Karpas-422 (cell line): Measurements from ENCODE around the gene ISOC1. TPM values are rescaled to one million over a fixed set of nuclear protein-coding genes. Genes with fewer than 3 reads are reported as not detected.

Source experiments
- DNase-seq: peaks from one replicate; pipeline ENCODE4 v3.0.0-alpha.2; 2015
- H2AFZ ChIP-seq: fragments of 200-600 bp; sonication (generic); 2 replicates; pipeline ENCODE4 v1.6.1; 2014; ENCODE audit warnings: antibody characterized with exemption, low read length, mixed read lengths
- H3K27ac ChIP-seq: fragments of 200-600 bp; sonication (generic); 2 replicates; pipeline ENCODE4 v1.5.1; 2014; ENCODE audit warnings: mild to moderate bottlenecking, low read length, moderate library complexity
- H3K27me3 ChIP-seq: fragments of 200-600 bp; sonication (generic); 2 replicates; pipeline ENCODE4 v1.6.1; 2014; ENCODE audit warnings: low read length, mixed read lengths
- H3K36me3 ChIP-seq: fragments of 200-600 bp; sonication (generic); 2 replicates; pipeline ENCODE4 v1.6.1; 2014; ENCODE audit warnings: low read length, mixed read lengths; ENCODE audit not compliant: insufficient read depth
- H3K4me1 ChIP-seq: fragments of 200-600 bp; sonication (generic); 2 replicates; pipeline ENCODE4 v1.6.1; 2014; ENCODE audit warnings: mild to moderate bottlenecking, low read length, mixed read lengths
- H3K4me2 ChIP-seq: fragments of 200-600 bp; sonication (generic); 2 replicates; pipeline ENCODE4 v1.6.1; 2014; ENCODE audit warnings: low read length, low read depth, mild to moderate bottlenecking; ENCODE audit not compliant: poor library complexity, severe bottlenecking
- H3K4me3 ChIP-seq: fragments of 200-600 bp; sonication (generic); 2 replicates; pipeline ENCODE4 v1.5.1; 2014; ENCODE audit warnings: mild to moderate bottlenecking, antibody characterized with exemption, low read length, mixed read lengths
- H3K79me2 ChIP-seq: fragments of 200-600 bp; sonication (generic); 2 replicates; pipeline ENCODE4 v1.6.1; 2014; ENCODE audit warnings: mild to moderate bottlenecking, low read length, mixed read lengths
- H3K9ac ChIP-seq: fragments of 200-600 bp; sonication (generic); 2 replicates; pipeline ENCODE4 v1.6.0; 2014; ENCODE audit warnings: low read length
- H3K9me2 ChIP-seq: fragments of 200-600 bp; sonication (generic), shearing (Covaris generic); replicated peaks from 2 replicates; pipeline ENCODE4 v1.6.0; 2014; ENCODE audit warnings: mild to moderate bottlenecking, low read length, moderate library complexity; ENCODE audit not compliant: insufficient read depth
- H3K9me3 ChIP-seq: fragments of 300-700, 200-600 bp; sonication (generic); 2 replicates; pipeline ENCODE4 v1.6.1; 2014; ENCODE audit warnings: low read length, mixed read lengths
- H4K20me1 ChIP-seq: fragments of 200-600 bp; sonication (generic); 2 replicates; pipeline ENCODE4 v1.6.1; 2014; ENCODE audit warnings: mild to moderate bottlenecking, antibody characterized with exemption, low read length, low read depth; ENCODE audit not compliant: insufficient read depth
- total RNA-seq: library from RNA; depleted of rRNA; stranded (reverse); fragments of >200 nt; shearing (Covaris generic); gene quantifications from 2 replicates; pipeline ENCODE4 v1.2.3, GENCODE V29; 2014; ENCODE audit warnings: low replicate concordance

Gene ISOC1
- total RNA-seq, 1 experiment from 2014 or later: 20.3 TPM

DNA sequence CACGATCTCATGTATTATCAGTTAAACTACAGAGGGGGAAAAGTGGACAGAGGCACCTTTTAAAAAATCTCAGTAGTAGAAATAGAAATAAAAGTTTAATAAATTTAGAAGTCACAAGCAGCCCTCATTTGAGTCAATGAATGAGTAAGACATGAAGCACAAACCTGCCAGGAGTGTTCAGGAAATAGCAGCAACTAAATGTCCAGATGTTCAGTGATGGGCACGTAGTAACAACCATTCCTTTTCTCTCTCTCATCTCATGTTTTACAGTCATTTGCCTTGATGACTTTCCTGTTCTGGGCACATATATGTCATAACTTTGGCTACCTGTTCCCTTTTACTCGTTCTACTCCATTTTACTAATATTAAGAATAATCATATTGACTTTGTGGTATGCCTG lies 17.7 kb downstream of the ISOC1 start:
- no peaks in the 10 kb centered on the region for H3K36me3 ChIP-seq
- H3K27ac ChIP-seq: no peak overlapping the region
- no peak overlapping the region for H3K4me3 ChIP-seq
- H3K9me2 ChIP-seq: no peaks in the 10 kb centered on the region
- no peak for DNase-seq
- no peaks in the 10 kb centered on the region for H3K4me1 ChIP-seq
- H3K4me2 ChIP-seq: no peak overlapping the region
- no peak overlapping the region for H3K9ac ChIP-seq
- H3K9me3 ChIP-seq: no peaks in the 10 kb centered on the region
- H2AFZ ChIP-seq: no peak overlapping the region
- H3K79me2 ChIP-seq: no peaks in the 10 kb centered on the region
- H4K20me1 ChIP-seq: no peaks in the 10 kb centered on the region
- no peaks in the 10 kb centered on the region for H3K27me3 ChIP-seq

DNA sequence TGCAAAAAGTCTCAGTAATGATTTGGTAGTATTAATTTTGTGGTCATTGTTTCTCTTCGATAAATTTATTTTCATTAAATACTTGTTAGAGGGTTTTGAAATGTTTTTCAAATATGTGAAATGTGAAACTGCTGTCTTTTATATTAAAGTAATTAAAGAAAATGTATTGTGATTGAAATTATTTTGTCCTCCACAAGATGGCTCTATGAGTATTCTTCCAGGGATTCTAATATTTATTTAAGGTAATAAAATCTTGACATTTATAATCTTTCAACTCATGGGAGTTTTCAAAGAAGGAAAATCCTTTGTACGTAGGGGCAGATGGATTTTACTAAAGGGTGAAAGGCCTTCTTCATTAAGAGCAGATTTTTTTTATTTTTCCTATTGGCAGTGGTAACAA lies 19.3 kb downstream of the ISOC1 start:
- no peaks in the 10 kb centered on the region for H3K79me2 ChIP-seq
- no peak overlapping the region for H3K4me3 ChIP-seq
- H2AFZ ChIP-seq: no peak overlapping the region
- H3K9me2 ChIP-seq: no peaks in the 10 kb centered on the region
- DNase-seq: no peak
- no peaks in the 10 kb centered on the region for H3K9me3 ChIP-seq
- no peaks in the 10 kb centered on the region for H3K4me1 ChIP-seq
- no peaks in the 10 kb centered on the region for H3K36me3 ChIP-seq
- H3K9ac ChIP-seq: no peak overlapping the region
- H4K20me1 ChIP-seq: no peaks in the 10 kb centered on the region
- H3K27me3 ChIP-seq: no peaks in the 10 kb centered on the region
- H3K4me2 ChIP-seq: no peak overlapping the region
- H3K27ac ChIP-seq: no peak overlapping the region

DNA sequence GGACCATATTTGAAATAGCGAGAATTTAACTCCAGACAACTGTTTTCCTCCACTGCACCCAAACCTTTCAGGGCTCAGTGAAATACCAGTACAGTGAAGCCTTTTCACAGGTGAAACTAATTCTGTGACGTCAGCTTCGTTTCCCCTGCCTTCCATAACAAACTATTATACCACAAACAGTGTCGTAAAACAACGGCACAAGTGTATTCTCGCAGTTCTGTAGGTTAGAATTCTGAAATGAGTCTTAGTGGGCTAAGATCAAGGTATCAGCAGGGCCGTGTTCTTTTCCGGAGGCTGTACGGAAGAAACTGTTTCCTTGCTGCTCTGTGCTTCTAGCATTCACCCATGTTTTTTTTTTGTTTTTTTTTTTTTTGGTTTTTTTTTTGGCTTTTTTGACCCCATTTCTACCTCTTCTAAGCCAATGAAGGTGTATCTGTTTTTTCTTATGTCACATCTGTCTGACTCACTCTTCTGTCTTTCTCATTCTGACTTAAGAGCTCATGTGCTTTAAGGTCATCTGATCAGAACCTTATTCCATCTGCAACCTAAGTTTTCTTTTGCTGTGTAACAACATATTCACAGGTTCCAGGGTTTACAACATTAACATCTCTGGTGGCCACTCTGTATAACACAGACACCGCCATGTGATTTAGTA lies 20.1 kb downstream of the ISOC1 start:
- H3K9me3 ChIP-seq: no peaks in the 10 kb centered on the region
- no peak overlapping the region for H3K9ac ChIP-seq
- H3K4me2 ChIP-seq: no peak overlapping the region
- no peaks in the 10 kb centered on the region for H3K36me3 ChIP-seq
- no peaks in the 10 kb centered on the region for H3K9me2 ChIP-seq
- H3K4me1 ChIP-seq: no peaks in the 10 kb centered on the region
- H3K27ac ChIP-seq: no peak overlapping the region
- DNase-seq: no peak
- H3K27me3 ChIP-seq: no peaks in the 10 kb centered on the region
- no peak overlapping the region for H3K4me3 ChIP-seq
- no peaks in the 10 kb centered on the region for H3K79me2 ChIP-seq
- no peak overlapping the region for H2AFZ ChIP-seq
- H4K20me1 ChIP-seq: no peaks in the 10 kb centered on the region

DNA sequence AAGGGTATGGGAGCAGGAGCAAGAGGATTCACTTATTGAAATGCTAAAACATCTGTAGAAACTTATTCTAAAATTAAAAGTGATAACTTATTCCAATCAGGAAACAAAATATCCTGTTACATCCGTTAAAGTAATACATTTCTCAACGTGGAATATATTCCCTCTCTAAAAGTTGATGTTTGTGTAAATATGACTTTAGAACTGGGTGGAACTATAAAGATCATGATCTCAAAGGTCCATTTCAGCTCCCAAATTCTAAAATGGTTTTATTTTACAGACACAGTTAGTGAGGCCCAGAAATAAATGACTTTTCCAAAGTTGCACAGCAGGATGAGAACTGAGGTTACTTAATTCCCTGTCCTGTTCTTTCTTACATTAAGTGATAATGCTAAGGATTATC lies 21.1 kb downstream of the ISOC1 start:
- Histone ChIP-seq H3K9me2 (no peaks in the 10 kb centered on the region), H3K27ac (no peak overlapping the region), H3K4me3 (no peak overlapping the region), H3K9me3 (no peaks in the 10 kb centered on the region), H3K9ac (no peak overlapping the region), H2AFZ (no peak overlapping the region), H3K4me1 (0 out of 2 replicates have a peak, but pooled peaks cover 3% of the 10 kb centered on the region), H3K79me2 (no peaks in the 10 kb centered on the region), H3K4me2 (no peak overlapping the region), H3K27me3 (no peaks in the 10 kb centered on the region), H3K36me3 (no peaks in the 10 kb centered on the region), H4K20me1 (no peaks in the 10 kb centered on the region)
- DNase-seq: no peak

DNA sequence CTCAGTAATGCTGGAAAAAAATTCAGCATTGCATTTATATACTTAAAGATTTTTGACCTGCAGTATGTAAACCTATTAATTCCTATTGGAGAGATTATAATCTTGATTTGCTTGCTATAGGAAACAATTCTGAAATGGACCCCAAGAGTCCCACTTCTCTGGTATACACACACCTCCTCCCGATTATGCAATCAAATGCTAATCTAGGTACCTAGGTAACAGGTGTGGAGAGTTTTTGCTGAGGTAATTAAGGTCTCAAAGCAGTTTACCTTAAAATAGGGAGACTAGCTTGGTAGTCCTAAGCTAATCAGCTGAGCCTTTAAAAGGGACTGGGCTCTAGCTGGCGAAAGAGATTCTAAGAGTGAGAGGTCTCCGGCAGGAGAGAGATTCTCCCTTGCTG lies 22.2 kb downstream of the ISOC1 start:
- DNase-seq: no peak
- Histone ChIP-seq H2AFZ (no peak overlapping the region), H3K9me3 (no peaks in the 10 kb centered on the region), H3K36me3 (no peaks in the 10 kb centered on the region), H3K4me1 (0 out of 2 replicates have a peak, but pooled peaks cover 3% of the 10 kb centered on the region), H3K27ac (no peak overlapping the region), H3K79me2 (no peaks in the 10 kb centered on the region), H4K20me1 (no peaks in the 10 kb centered on the region), H3K4me3 (no peak overlapping the region), H3K9ac (no peak overlapping the region), H3K9me2 (no peaks in the 10 kb centered on the region), H3K27me3 (no peaks in the 10 kb centered on the region), H3K4me2 (no peak overlapping the region)

DNA sequence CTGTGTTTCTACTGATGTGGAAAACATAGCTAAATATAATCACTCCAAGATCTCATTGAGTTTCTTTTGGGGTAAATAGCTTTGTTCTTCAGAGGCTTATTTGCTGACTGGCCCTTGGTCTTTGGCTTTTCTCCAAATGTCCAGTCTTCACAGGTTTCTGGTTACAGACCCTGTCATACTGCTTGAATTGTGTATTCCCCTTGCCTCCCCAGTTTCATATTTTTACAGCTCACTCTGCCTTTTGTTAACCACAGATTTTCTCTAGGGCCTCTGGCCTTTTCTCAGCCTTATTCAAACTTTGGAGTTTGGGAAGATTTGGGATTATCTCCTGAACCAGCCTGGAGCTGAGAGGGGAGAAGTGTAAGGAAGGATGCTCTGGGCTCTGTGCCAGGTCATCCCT lies 23.9 kb downstream of the ISOC1 start:
- H3K36me3 ChIP-seq: no peaks in the 10 kb centered on the region
- no peak for DNase-seq
- H3K4me2 ChIP-seq: no peak overlapping the region

DNA sequence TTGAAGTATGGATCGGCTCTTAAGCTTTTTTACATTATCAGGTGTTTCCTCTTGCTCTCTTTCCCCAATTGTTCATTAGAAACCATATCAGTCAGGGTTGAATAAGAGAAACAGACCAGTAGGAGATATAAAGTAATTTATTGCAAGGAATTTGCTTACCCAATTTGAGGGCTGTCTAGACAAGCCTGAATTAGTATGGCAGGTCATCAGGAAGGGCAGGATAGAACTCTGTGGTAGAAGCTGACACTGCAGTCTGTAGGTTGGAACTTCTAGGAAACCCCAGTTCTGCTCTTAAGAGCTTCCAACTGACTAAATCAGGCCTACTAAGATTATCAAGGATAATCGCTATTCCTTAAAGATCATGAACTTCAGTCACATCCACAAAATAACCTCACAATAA lies 24.3 kb downstream of the ISOC1 start:
- DNase-seq: no peak
- Histone ChIP-seq H3K9ac (no peak overlapping the region), H3K27ac (no peak overlapping the region), H3K9me3 (no peaks in the 10 kb centered on the region), H3K79me2 (no peaks in the 10 kb centered on the region), H3K4me3 (no peak overlapping the region), H3K4me1 (peaks cover 7% of the 10 kb centered on the region), H2AFZ (no peak overlapping the region), H3K4me2 (no peak overlapping the region), H3K27me3 (no peaks in the 10 kb centered on the region), H3K9me2 (no peaks in the 10 kb centered on the region), H3K36me3 (no peaks in the 10 kb centered on the region), H4K20me1 (no peaks in the 10 kb centered on the region)

More for the DNA sequence above, 23.9 kb downstream of the ISOC1 start:
- Histone ChIP-seq H3K4me3 (no peak overlapping the region), H4K20me1 (no peaks in the 10 kb centered on the region), H3K27me3 (no peaks in the 10 kb centered on the region), H2AFZ (no peak overlapping the region), H3K79me2 (no peaks in the 10 kb centered on the region), H3K9me3 (no peaks in the 10 kb centered on the region), H3K4me1 (peaks cover 3% of the 10 kb centered on the region; the same call in 1 of the 2 replicates), H3K9me2 (no peaks in the 10 kb centered on the region), H3K27ac (no peak overlapping the region), H3K9ac (no peak overlapping the region)

DNA sequence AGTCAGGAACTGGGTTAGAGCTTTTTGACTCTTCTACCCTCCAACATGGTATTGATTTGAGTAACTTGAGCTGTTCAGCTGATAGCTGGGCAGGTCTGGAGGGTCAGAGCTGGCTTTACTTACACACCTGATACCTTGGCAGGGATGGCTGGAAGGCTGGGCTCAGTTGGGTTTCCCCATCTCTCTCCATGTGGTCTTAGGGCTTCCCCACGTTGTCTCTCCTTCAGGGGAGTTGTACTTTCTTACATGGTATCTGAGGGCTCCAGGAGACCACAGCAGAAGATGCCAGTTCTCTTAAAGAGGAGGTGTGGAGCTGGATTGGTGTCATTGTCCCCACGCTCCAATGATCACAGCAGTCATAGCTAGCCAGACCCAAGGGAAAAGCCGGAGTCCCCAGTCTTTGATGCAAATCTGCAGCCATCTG lies 25.6 kb downstream of the ISOC1 start:
- DNase-seq: no peak
- Histone ChIP-seq H3K9me2 (no peaks in the 10 kb centered on the region), H3K4me1 (peaks cover 16% of the 10 kb centered on the region), H2AFZ (no peak overlapping the region), H3K9me3 (no peaks in the 10 kb centered on the region), H3K27ac (no peak overlapping the region), H3K27me3 (no peaks in the 10 kb centered on the region), H3K4me2 (no peak overlapping the region), H3K36me3 (no peaks in the 10 kb centered on the region), H3K4me3 (no peak overlapping the region), H4K20me1 (no peaks in the 10 kb centered on the region), H3K9ac (no peak overlapping the region), H3K79me2 (no peaks in the 10 kb centered on the region)
